GM18520 (cell line): ENCODE results near the gene NXPH2.

Experiments
- ATAC-seq: cut with Tn5 transposase; IDR thresholded peaks from one replicate; pipeline ENCODE4 v1.9.1; 2021; ENCODE audit not compliant: unreplicated experiment

NXPH2 gene

GRCh38 chr2:138640921-138641676 lies 139.1 kb downstream of the NXPH2 start:
- ATAC-seq, result peak; percentile 63

DNA sequence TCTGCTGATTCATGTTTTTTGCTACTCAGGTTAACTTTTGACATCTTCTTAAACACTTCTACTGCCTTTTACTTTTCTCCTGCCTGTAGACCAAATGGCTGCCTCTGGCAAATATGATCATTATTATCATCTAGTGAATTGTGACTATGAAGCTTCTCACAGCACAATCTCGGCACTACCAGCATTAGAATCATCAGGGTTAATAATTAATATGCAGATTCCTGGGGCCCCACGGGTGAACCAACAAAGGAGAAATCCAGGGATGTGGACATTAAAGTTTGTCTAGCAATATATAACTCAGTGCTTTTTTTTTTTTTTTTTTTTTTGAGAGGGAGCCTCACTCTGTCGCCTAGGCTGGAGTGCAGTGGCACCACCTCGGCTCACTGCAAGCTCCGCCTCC lies 142.5 kb downstream of the NXPH2 start:
- ATAC-seq, result no peak

DNA sequence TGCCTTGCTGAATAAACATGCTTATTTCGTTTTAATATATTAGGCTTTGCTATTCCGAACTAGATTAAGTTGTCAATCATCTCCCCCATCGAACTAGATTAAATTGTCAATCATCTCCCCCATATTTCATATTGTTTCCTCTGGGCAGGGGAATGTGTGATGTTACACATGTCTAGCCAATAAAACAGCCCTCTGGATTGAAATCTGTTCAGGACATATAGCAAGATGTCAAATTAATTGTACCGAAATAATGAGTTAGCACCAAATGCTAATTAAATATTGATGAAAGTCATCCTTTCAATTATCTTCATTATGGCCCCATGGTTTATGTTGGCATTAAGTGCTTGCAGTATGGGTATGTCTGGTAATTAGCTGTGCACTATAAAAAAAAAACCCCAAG lies 143.1 kb downstream of the NXPH2 start:
- no peak for ATAC-seq

DNA sequence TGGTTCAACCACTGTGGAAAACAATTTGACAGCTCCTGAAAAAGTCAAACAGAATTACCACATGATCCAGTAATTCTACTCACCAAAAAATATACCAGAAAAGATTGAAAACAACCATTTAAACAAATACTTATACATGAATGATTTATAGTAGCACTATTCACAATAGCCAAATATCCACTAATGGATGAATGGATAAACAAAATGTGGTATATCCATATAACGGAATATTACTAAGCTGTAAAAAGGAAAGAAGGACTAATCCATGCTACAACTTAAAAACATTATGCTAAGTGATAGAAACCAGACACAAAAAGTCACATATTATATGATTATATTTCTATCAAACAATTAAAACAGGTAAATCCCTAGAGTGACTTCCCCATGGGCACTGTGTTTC lies 147.1 kb downstream of the NXPH2 start:
- ATAC-seq, result no peak

- peak; percentile 48 for ATAC-seq
These were observed 148.0 kb downstream of the NXPH2 start for GRCh38 chr2:138632066-138632620.

- no peak for ATAC-seq
These were observed 150.0 kb downstream of the NXPH2 start for GRCh38 chr2:138630164-138630563.

GRCh38 chr2:138626148-138626547 lies 154.0 kb downstream of the NXPH2 start:
- ATAC-seq, result no peak

DNA sequence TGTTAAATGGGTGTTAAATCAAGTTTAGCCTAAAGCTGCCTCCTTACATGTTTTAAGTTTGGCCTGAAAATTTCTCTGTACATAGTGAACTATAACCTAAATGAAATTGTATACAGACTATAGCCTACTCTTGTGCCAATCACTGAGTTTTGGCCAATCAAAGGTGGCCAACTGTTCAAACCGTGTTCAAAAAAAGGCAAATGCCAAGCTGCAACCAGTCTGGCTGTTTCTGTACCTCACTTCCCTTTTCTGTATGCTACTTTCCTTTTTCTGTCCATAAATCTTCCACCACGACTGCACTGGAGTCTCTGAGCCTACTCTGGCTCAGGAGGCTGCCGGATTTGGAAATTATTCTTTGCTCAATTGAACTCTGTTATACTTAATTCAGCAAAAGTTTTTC lies 157.6 kb downstream of the NXPH2 start:
- no peak for ATAC-seq

- ATAC-seq, result no peak
These were observed 159.1 kb downstream of the NXPH2 start for GRCh38 chr2:138621139-138621538.

DNA sequence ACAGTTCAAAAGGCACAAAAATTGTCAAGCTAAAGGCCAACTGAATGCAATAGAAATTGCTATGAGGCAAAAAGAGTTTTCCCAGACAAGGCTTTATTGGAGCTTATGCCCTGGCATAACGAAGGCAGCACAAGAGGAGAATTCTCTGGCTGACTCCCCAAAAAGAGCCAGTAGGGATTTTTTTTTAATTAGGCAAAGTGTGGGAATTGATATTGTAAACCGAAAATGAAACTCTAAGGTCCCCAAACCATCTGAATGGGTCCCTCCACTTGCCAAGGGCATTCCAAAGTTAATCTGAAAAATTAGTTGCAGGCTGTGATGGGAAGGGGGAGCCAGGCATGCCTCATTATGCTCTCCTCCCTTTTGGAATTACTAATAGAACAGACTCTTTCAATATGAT lies 159.8 kb downstream of the NXPH2 start:
- ATAC-seq, result no peak
